ENCODE measurements around the gene EFNB2. TPM values are rescaled to one million over a fixed set of nuclear protein-coding genes. Genes with fewer than 3 reads are reported as not detected.
A peak's percentile ranks its signal among the peaks of the same experiment; 100 is the strongest.

Gene EFNB2
- 11.9 and 17.5 TPM in 2 replicates for total RNA-seq (2014; rRNA removed; shearing (Covaris generic); ENCODE audit: low replicate concordance)

DNA sequence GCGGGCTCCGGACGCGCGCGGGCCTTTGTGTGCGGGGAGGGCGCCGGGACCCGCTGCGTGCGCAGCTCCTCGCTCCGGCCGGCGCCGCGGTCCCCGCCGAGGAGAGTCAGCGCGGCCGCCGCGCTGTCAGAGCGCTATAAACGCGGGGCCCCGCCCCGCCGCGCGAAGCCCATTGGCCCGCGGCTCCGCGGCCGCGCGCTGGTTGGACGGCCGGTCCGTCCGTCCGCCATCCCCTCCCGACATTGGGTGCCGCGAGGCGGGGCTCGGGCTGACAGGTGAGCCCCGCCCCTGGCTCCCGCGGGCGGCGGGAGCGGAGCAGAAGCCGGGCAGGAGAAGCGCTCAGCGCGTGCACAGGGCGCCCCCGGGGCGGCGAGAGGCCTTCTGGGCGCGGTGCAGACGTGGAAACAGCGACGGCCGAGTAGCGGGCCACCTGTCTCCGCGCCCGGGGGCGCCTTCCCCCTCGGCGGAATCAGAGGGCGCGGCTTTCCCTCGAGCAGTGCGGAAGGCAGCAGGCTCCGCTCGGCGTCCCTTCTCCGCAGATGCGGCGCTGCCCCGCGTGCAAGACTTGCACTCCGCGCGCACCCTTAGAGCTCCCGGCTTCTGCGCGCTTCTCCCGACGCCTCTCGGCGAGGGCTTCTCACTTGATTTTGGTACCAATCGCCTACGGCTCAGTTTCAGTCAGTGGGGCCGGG, at the start of gene EFNB2:
TSS of gene EFNB2 (minus strand) at position 111 of the 692 bp plus-strand sequence. CDS start 698 bp downstream, outside the sequence.
- in situ Hi-C loops (cut with HindIII; ENCODE audit: low pct_unique_long_range_greater_than_20kb, low sequenced_read_pairs): no loop called here
- peak; percentile 92 for DNase-seq (ENCODE audit: low read depth)

DNA sequence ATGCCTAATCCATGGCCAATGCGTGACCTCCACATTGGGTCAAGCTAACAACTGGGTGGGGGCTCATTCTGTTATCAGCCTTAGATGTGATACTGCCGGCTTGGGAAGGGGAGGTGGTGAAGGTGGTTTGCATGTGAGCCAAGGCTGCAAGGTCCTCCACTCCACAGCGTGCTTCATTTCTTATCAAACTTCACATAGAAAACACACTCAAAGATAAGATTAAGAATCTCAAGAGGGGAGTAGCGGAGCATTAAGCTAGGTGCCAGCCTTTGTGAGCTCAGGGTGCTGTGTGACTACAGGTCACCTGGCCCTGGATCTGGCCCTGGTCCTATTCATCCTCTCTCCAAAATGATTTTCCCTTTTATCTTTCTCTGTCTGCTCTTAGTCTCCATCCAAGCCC, 45.8 kb upstream of the EFNB2 start:
- in situ Hi-C loops (cut with HindIII; ENCODE audit: low pct_unique_long_range_greater_than_20kb, low sequenced_read_pairs): no loop called here
- no peak for DNase-seq (ENCODE audit: low read depth)

- DNase-seq (ENCODE audit: low read depth): no peak
- in situ Hi-C loops (cut with HindIII; ENCODE audit: low pct_unique_long_range_greater_than_20kb, low sequenced_read_pairs): no loop called here
Measured at GRCh38 chr13:106575896-106576295, 40.4 kb upstream of the EFNB2 start.

DNA sequence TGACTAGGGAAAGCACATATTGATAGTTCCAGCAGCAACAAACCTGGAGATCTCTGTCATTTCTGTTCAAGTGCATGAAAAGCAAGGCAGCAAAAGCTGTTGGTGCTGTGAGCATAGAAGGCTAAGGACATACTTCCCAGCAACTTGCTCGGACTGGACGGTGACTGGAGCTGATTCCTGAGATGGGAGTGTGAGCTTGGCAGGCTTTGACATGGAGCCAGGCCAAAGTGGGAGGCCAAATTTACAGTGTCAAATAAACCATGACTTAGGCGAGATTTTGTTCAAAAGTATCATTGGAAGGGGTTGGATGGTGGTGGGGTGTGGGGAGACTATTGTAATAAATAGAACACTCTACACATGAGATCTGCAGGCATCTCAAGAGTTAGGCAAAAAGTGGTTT, 38.4 kb upstream of the EFNB2 start:
- DNase-seq (ENCODE audit: low read depth): no peak
- in situ Hi-C loops (cut with HindIII; ENCODE audit: low pct_unique_long_range_greater_than_20kb, low sequenced_read_pairs): no loop called here

DNA sequence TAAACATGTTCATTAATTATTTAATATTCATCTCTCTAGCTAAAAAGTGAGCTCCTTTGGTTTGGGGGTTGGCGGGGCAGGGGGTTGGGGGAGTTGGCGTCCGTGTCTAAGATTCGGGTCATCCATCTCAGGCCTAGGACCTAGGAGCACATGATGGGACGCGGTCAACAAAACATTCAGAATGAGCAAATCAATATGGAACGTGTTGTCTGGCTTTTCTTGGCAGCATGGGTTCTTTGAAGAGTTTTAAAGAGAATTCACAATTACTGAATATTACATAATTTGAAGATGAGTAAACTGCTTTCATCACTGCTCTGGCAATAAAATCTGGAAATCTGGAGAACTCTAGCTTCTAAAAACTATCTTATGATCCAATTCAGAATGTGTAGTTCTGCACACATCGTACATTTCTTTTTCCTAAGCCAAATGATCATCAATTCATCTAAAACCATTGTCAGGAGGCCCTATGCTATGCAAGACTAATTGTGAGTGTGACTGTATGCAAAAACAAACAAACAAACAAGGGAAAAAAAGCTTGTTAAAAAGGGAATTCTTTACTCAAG, 37.9 kb upstream of the EFNB2 start:
- in situ Hi-C loops (cut with HindIII; ENCODE audit: low pct_unique_long_range_greater_than_20kb, low sequenced_read_pairs): no loop called here

GRCh38 chr13:106570299-106570852, 34.9 kb upstream of the EFNB2 start:
- in situ Hi-C loops (cut with HindIII; ENCODE audit: low pct_unique_long_range_greater_than_20kb, low sequenced_read_pairs): no loop called here
- DNase-seq (ENCODE audit: low read depth): peak; percentile 90

More for the DNA sequence above, 37.9 kb upstream of the EFNB2 start:
- no peak for DNase-seq (ENCODE audit: low read depth)

GRCh38 chr13:106569233-106570095, 34.0 kb upstream of the EFNB2 start:
- in situ Hi-C loops (cut with HindIII; ENCODE audit: low pct_unique_long_range_greater_than_20kb, low sequenced_read_pairs): no loop called here

DNA sequence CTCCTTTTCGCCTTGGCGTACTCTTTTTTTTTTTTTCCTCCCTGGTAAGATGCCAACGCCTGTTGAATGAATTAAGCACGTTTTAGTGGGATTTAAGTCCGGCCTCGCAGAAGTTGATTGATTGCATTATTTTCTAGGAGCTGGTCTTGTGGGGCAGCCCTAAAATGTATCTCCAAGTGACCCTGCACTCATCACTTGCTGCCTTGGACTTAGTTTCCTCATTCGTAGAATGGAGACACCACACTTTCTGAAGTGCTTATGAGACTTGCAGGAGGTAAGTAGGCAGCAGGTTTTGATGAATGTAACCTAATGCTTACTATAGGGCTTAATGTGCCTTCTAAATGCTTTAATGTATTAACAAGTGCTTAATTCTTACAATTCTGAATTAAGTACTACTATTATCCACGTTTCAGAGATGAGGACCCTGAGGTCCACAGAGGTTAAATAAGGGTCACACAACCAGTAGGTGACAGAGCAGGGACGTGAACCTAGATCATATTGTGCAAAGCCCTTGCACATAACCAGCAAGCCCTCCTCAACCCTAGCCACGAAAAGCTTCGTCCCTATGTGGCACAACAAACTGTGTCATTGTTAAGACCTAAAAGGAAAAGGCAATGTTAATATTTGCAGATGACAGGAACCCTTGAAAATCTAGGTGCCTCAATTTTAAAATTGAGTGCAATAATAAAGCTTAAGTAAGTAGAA, 33.0 kb upstream of the EFNB2 start:
- no peak for DNase-seq (ENCODE audit: low read depth)
- in situ Hi-C loops (cut with HindIII; ENCODE audit: low pct_unique_long_range_greater_than_20kb, low sequenced_read_pairs): no loop called here

More at GRCh38 chr13:106569233-106570095, 34.0 kb upstream of the EFNB2 start:
- no peak for DNase-seq (ENCODE audit: low read depth)

GRCh38 chr13:106567474-106568298, 32.2 kb upstream of the EFNB2 start, which contains the start of gene ARGLU1:
Gene ARGLU1, minus strand, starts transcription at chr13:106568137. Its CDS starts 218 bp downstream, at chr13:106567919.
- DNase-seq (ENCODE audit: low read depth): peak; percentile 84
- in situ Hi-C loops (cut with HindIII; ENCODE audit: low pct_unique_long_range_greater_than_20kb, low sequenced_read_pairs): no loop called here

DNA sequence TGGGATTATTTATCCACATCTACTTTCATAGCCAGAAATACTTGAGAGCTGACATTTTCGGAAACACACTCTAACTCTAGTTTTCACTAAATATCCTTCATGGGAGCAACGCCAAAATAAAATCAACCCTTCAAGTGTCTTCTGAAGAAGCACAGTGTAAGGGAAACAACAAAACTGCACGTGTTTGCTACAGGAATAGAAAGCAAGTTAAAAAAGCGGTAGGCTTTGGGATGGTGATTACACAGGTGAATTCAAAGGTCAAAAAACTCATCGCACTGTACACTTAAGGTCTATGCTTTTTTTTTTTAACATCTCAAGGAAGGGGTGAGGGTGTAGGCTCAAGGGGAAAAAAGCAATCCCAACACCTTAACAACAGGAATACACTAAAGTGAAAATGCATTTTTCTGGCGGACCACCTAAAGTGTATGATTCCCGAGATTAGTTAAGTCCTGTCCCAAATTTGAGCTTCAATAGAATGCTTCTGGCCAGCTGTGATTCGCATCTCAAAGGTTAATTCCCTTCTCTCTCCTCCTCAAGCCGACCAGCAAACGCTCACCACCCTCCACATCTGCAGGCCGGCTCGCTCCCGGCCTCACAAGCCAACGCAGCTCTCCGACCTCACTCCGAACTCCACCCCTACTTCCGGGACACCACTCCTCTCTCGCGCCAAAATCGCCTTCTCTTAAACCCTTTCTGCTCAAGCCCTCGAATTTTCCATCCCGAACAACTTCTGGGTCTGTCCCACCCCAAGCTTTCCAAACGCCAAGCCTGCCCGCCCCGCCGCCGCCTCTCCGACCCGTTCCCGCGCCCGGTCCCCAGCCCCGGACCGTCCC, 31.4 kb upstream of the EFNB2 start:
- in situ Hi-C loops (cut with HindIII; ENCODE audit: low pct_unique_long_range_greater_than_20kb, low sequenced_read_pairs): no loop called here
- DNase-seq (ENCODE audit: low read depth): peak; percentile 25

DNA sequence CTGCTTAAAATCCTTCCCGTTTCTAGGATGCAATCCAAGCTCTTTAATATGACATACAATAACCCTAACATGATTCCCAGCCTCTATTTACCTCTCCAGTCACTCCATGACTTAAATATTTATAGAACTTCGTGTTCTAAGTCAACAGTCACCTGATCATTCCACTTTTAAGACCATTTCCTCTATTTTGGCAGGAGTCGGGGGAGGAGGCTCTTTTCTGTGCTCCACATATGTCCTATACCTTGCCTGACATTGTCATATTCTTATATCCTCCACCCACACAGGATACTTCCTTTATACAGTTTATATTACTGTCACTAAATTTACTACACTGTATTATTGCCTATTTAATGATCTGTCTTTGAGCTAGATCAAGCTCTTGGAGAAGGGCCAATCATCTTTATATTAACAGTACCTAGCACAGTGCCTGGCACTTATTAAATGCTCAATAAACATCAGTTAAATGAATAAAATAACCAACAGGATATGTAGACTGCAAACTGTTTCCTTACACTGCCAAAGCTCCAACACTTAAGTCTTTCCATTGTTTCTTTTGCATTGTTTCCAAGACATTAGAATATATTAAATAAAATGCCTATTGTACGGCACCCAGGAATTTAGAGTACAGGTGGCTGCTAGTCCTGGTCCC, 29.8 kb upstream of the EFNB2 start:
- in situ Hi-C loops (cut with HindIII; ENCODE audit: low pct_unique_long_range_greater_than_20kb, low sequenced_read_pairs): no loop called here
- no peak for DNase-seq (ENCODE audit: low read depth)

GRCh38 chr13:106562301-106562700, 26.8 kb upstream of the EFNB2 start:
- DNase-seq (ENCODE audit: low read depth): no peak
- in situ Hi-C loops (cut with HindIII; ENCODE audit: low pct_unique_long_range_greater_than_20kb, low sequenced_read_pairs): no loop called here

GRCh38 chr13:106561551-106562170, 26.2 kb upstream of the EFNB2 start:
- in situ Hi-C loops (cut with HindIII; ENCODE audit: low pct_unique_long_range_greater_than_20kb, low sequenced_read_pairs): no loop called here
- DNase-seq (ENCODE audit: low read depth): peak; percentile 21

GRCh38 chr13:106560821-106561220, 25.4 kb upstream of the EFNB2 start:
- no peak for DNase-seq (ENCODE audit: low read depth)
- in situ Hi-C loops (cut with HindIII; ENCODE audit: low pct_unique_long_range_greater_than_20kb, low sequenced_read_pairs): no loop called here

GRCh38 chr13:106558527-106558926, 23.1 kb upstream of the EFNB2 start:
- no peak for DNase-seq (ENCODE audit: low read depth)
- in situ Hi-C loops (cut with HindIII; ENCODE audit: low pct_unique_long_range_greater_than_20kb, low sequenced_read_pairs): no loop called here

Data from Caki2 (cell line).